GM23338 (cell line): Measurements from ENCODE around the gene GAS2. TPM values are rescaled to one million over a fixed set of nuclear protein-coding genes. Genes with fewer than 3 reads are reported as not detected.

ENCODE experiments used
- ATAC-seq: fragments of 200-7000 bp; cut with Tn5 transposase; 3 replicates; pipeline ENCODE4 v1.9.1; 2020
- DNase-seq: peaks from one replicate; pipeline ENCODE4 v3.0.0-alpha.2; 2015; ENCODE audit warnings: low spot score
- H2AFZ ChIP-seq: fragments of 200-600 bp; sonication (generic); 2 replicates; pipeline ENCODE4 v1.8.0; 2016; ENCODE audit warnings: antibody characterized with exemption, mild to moderate bottlenecking, moderate library complexity
- H3F3A ChIP-seq: fragments of 200-600 bp; sonication (generic); replicated peaks from 2 replicates; pipeline ENCODE4 v1.8.0; 2017; ENCODE audit warnings: antibody characterized with exemption, mixed run types, low read depth
- H3K27ac ChIP-seq: fragments of 200-600 bp; sonication (generic); 2 replicates; pipeline ENCODE4 v1.6.1; 2016; ENCODE audit warnings: low read depth
- H3K27me3 ChIP-seq: fragments of 200-600 bp; sonication (generic); 2 replicates; pipeline ENCODE4 v1.8.0; 2016; ENCODE audit warnings: mild to moderate bottlenecking, mixed run types, moderate library complexity; ENCODE audit not compliant: insufficient read depth
- H3K36me3 ChIP-seq: fragments of 200-600 bp; sonication (generic); 2 replicates; pipeline ENCODE4 v1.8.0; 2016; ENCODE audit warnings: mild to moderate bottlenecking; ENCODE audit not compliant: insufficient read depth
- H3K4me1 ChIP-seq: fragments of 200-600 bp; sonication (generic); 2 replicates; pipeline ENCODE4 v1.8.0; 2016; ENCODE audit warnings: mild to moderate bottlenecking, moderate library complexity; ENCODE audit not compliant: insufficient read depth
- H3K4me2 ChIP-seq: fragments of 200-600 bp; sonication (generic); 2 replicates; pipeline ENCODE4 v1.7.1; 2017; ENCODE audit warnings: mixed run types
- H3K4me3 ChIP-seq: fragments of 200-600 bp; sonication (generic); 2 replicates; pipeline ENCODE4 v1.6.1; 2016; ENCODE audit warnings: mixed run types
- H3K79me2 ChIP-seq: fragments of 200-600 bp; sonication (generic); replicated peaks from 2 replicates; pipeline ENCODE4 v1.8.0; 2017; ENCODE audit warnings: mild to moderate bottlenecking; ENCODE audit not compliant: insufficient read depth
- H3K9me2 ChIP-seq: fragments of 200-600 bp; sonication (generic); 2 replicates; pipeline ENCODE4 v1.8.0; 2017; ENCODE audit not compliant: insufficient read depth
- H4K20me1 ChIP-seq: fragments of 200-600 bp; sonication (generic); replicated peaks from 2 replicates; pipeline ENCODE4 v1.8.0; 2017; ENCODE audit warnings: mild to moderate bottlenecking; ENCODE audit not compliant: insufficient read depth
- H3K27ac Mint-ChIP-seq: 2 replicates; pipeline ENCODE4 v1.8.0; 2020; ENCODE audit warnings: inconsistent platforms, mild to moderate bottlenecking, moderate library complexity, mixed read lengths
- H3K27me3 Mint-ChIP-seq: 3 replicates; pipeline ENCODE4 v1.8.0; 2022; ENCODE audit warnings: low read depth, mild to moderate bottlenecking, moderate library complexity, mixed read lengths, inconsistent platforms; ENCODE audit not compliant: insufficient read depth, poor library complexity
- H3K36me3 Mint-ChIP-seq: 3 replicates; pipeline ENCODE4 v1.8.0; 2021; ENCODE audit warnings: low read depth, mild to moderate bottlenecking, inconsistent platforms, moderate library complexity, mixed read lengths
- H3K4me1 Mint-ChIP-seq: 3 replicates; pipeline ENCODE4 v1.8.0; 2020; ENCODE audit warnings: mild to moderate bottlenecking, inconsistent platforms, mixed read lengths
- H3K4me3 Mint-ChIP-seq: 3 replicates; pipeline ENCODE4 v1.8.0; 2021; ENCODE audit warnings: moderate library complexity, mild to moderate bottlenecking, inconsistent platforms, mixed read lengths
- H3K9me3 Mint-ChIP-seq: 3 replicates; pipeline ENCODE4 v1.8.0; 2020; ENCODE audit warnings: moderate library complexity, mild to moderate bottlenecking, inconsistent platforms, mixed read lengths
- CREB1 ChIP-seq: fragments of 250-450 bp; sonication (Bioruptor Pico); IDR thresholded peaks from 2 replicates; pipeline ENCODE4 v1.5.0; 2020; ENCODE audit warnings: low read depth, mild to moderate bottlenecking, moderate library complexity
- EZH2 ChIP-seq: fragments of 200-600 bp; sonication (generic); IDR thresholded peaks from one replicate; pipeline ENCODE4 v1.8.0; 2017; ENCODE audit warnings: antibody characterized with exemption, mild to moderate bottlenecking, low read depth; ENCODE audit not compliant: unreplicated experiment
- EZH2phosphoT487 ChIP-seq: fragments of 200-600 bp; sonication (generic); IDR thresholded peaks from one replicate; pipeline ENCODE4 v1.8.1; 2018; ENCODE audit warnings: antibody characterized with exemption; ENCODE audit not compliant: unreplicated experiment
- JUNB ChIP-seq: IDR thresholded peaks from one replicate; pipeline ENCODE4 v1.6.1; 2016; ENCODE audit warnings: antibody characterized with exemption; ENCODE audit not compliant: unreplicated experiment
- NANOG ChIP-seq: IDR thresholded peaks from 2 replicates; pipeline ENCODE4 v1.6.1; 2016; ENCODE audit warnings: antibody characterized with exemption, borderline replicate concordance
- POLR2AphosphoS5 ChIP-seq: IDR thresholded peaks from 2 replicates; pipeline ENCODE4 v1.6.1; 2016; ENCODE audit warnings: antibody characterized with exemption, low read depth
- STAT1 ChIP-seq: IDR thresholded peaks from one replicate; pipeline ENCODE4 v1.6.1; 2016; ENCODE audit warnings: antibody characterized with exemption; ENCODE audit not compliant: unreplicated experiment
- ZNF114 ChIP-seq: fragments of 250-450 bp; sonication (Bioruptor Pico); IDR thresholded peaks from 2 replicates; pipeline ENCODE4 v1.5.0; 2020; ENCODE audit warnings: mild to moderate bottlenecking, moderate library complexity
- ZNF331 ChIP-seq: fragments of 250-450 bp; sonication (Bioruptor Pico); IDR thresholded peaks from 2 replicates; pipeline ENCODE4 v1.5.0; 2020; ENCODE audit warnings: low read depth, mild to moderate bottlenecking, moderate library complexity
- polyA plus RNA-seq: library from polyadenylated mRNA; unstranded; fragments of >200 nt; fragmentation: Nextera tagmentation; extraction: Ambion mirVana; gene quantifications from 2 replicates; pipeline ENCODE4 v1.2.1, GENCODE V29; 2016
- total RNA-seq: library from RNA; depleted of rRNA; stranded (reverse); fragments of >200 nt; shearing (Covaris generic); gene quantifications from 2 replicates; pipeline ENCODE4 v1.2.3, GENCODE V29; 2014
- TF ChIP-seq, protein P1 (sequence below): fragments of 250-450 bp; sonication (Bioruptor Pico); IDR thresholded peaks from 2 replicates; pipeline ENCODE4 v1.5.0; 2020; ENCODE audit warnings: mild to moderate bottlenecking, moderate library complexity
- TF ChIP-seq, protein P2 (sequence below), 2 experiments: fragments of 200-600 bp in 1 of 2; sonication (generic) in 1 of 2; conservative IDR thresholded peaks; 2 replicates each; pipeline versions ENCODE4 v1.5.1 to v1.6.1; 2016 to 2017; ENCODE audit warnings: antibody characterized with exemption in 2 of 2, low read depth in 2 of 2, mild to moderate bottlenecking in 2 of 2, moderate library complexity in 1 of 2
- TF ChIP-seq, protein P3 (sequence below): IDR thresholded peaks from one replicate; pipeline ENCODE4 v1.6.1; 2018; ENCODE audit warnings: antibody characterized with exemption; ENCODE audit not compliant: unreplicated experiment
- TF ChIP-seq, protein P4 (sequence below): IDR thresholded peaks from 2 replicates; pipeline ENCODE4 v1.6.1; 2016; ENCODE audit warnings: antibody characterized with exemption

Gene GAS2
- total and polyA plus RNA-seq, 2 experiments from 2014 or later = 2.6 to 6.7 TPM

DNA sequence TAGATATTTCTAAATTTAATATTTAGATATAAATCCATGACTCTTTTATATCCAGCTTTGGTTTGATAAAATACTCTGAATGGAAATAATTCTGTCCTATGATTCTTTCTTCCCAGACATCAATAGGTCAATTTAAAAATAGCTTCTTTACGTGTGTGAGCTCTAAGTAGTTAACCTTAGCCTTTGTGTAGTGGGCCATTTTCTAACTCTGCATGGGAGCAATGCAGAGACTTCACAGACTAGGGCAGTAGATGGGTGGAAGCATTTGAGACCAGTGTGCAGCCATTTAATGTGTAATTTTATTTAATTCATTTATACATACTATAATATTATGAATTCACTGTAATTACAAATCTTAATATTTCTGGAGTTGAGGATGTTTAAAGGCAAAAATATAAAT, 23.8 kb downstream of the GAS2 start:
- Histone ChIP-seq H3K9me2 (no peaks in the 10 kb centered on the region), H3F3A (no peaks in the 10 kb centered on the region), H3K4me3 (no peak overlapping the region), H3K79me2 (no peaks in the 10 kb centered on the region), H3K4me1 (0 out of 2 replicates have a peak, but pooled peaks cover 5% of the 10 kb centered on the region), H2AFZ (no peak overlapping the region), H3K36me3 (no peaks in the 10 kb centered on the region), H3K4me2 (no peak overlapping the region), H4K20me1 (no peaks in the 10 kb centered on the region), H3K27me3 (no peaks in the 10 kb centered on the region), H3K27ac (no peak overlapping the region)
- no peaks in the 10 kb centered on the region for H3K9me3 Mint-ChIP-seq
- H3K27me3 Mint-ChIP-seq = peaks cover 3% of the 10 kb centered on the region
- TF ChIP-seq, protein P1, sequence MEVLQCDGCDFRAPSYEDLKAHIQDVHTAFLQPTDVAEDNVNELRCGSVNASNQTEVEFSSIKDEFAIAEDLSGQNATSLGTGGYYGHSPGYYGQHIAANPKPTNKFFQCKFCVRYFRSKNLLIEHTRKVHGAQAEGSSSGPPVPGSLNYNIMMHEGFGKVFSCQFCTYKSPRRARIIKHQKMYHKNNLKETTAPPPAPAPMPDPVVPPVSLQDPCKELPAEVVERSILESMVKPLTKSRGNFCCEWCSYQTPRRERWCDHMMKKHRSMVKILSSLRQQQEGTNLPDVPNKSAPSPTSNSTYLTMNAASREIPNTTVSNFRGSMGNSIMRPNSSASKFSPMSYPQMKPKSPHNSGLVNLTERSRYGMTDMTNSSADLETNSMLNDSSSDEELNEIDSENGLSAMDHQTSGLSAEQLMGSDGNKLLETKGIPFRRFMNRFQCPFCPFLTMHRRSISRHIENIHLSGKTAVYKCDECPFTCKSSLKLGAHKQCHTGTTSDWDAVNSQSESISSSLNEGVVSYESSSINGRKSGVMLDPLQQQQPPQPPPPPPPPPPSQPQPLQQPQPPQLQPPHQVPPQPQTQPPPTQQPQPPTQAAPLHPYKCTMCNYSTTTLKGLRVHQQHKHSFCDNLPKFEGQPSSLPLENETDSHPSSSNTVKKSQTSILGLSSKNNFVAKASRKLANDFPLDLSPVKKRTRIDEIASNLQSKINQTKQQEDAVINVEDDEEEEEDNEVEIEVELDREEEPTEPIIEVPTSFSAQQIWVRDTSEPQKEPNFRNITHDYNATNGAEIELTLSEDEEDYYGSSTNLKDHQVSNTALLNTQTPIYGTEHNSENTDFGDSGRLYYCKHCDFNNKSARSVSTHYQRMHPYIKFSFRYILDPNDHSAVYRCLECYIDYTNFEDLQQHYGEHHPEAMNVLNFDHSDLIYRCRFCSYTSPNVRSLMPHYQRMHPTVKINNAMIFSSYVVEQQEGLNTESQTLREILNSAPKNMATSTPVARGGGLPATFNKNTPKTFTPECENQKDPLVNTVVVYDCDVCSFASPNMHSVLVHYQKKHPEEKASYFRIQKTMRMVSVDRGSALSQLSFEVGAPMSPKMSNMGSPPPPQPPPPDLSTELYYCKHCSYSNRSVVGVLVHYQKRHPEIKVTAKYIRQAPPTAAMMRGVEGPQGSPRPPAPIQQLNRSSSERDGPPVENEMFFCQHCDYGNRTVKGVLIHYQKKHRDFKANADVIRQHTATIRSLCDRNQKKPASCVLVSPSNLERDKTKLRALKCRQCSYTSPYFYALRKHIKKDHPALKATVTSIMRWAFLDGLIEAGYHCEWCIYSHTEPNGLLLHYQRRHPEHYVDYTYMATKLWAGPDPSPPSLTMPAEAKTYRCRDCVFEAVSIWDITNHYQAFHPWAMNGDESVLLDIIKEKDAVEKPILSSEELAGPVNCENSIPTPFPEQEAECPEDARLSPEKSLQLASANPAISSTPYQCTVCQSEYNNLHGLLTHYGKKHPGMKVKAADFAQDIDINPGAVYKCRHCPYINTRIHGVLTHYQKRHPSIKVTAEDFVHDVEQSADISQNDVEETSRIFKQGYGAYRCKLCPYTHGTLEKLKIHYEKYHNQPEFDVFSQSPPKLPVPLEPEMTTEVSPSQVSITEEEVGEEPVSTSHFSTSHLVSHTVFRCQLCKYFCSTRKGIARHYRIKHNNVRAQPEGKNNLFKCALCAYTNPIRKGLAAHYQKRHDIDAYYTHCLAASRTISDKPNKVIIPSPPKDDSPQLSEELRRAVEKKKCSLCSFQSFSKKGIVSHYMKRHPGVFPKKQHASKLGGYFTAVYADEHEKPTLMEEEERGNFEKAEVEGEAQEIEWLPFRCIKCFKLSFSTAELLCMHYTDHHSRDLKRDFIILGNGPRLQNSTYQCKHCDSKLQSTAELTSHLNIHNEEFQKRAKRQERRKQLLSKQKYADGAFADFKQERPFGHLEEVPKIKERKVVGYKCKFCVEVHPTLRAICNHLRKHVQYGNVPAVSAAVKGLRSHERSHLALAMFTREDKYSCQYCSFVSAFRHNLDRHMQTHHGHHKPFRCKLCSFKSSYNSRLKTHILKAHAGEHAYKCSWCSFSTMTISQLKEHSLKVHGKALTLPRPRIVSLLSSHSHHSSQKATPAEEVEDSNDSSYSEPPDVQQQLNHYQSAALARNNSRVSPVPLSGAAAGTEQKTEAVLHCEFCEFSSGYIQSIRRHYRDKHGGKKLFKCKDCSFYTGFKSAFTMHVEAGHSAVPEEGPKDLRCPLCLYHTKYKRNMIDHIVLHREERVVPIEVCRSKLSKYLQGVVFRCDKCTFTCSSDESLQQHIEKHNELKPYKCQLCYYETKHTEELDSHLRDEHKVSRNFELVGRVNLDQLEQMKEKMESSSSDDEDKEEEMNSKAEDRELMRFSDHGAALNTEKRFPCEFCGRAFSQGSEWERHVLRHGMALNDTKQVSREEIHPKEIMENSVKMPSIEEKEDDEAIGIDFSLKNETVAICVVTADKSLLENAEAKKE (CRISPR knock-in tag) = no peak
- TF ChIP-seq POLR2AphosphoS5 = no peak
- TF ChIP-seq EZH2phosphoT487 = no peak
- no peak for TF ChIP-seq NANOG
- TF ChIP-seq, protein P2, sequence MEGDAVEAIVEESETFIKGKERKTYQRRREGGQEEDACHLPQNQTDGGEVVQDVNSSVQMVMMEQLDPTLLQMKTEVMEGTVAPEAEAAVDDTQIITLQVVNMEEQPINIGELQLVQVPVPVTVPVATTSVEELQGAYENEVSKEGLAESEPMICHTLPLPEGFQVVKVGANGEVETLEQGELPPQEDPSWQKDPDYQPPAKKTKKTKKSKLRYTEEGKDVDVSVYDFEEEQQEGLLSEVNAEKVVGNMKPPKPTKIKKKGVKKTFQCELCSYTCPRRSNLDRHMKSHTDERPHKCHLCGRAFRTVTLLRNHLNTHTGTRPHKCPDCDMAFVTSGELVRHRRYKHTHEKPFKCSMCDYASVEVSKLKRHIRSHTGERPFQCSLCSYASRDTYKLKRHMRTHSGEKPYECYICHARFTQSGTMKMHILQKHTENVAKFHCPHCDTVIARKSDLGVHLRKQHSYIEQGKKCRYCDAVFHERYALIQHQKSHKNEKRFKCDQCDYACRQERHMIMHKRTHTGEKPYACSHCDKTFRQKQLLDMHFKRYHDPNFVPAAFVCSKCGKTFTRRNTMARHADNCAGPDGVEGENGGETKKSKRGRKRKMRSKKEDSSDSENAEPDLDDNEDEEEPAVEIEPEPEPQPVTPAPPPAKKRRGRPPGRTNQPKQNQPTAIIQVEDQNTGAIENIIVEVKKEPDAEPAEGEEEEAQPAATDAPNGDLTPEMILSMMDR (conservative IDR thresholded peaks at IDR 0.05; ENCODE audit: low read depth in 2 of 2) = no peak
- TF ChIP-seq, protein P3, sequence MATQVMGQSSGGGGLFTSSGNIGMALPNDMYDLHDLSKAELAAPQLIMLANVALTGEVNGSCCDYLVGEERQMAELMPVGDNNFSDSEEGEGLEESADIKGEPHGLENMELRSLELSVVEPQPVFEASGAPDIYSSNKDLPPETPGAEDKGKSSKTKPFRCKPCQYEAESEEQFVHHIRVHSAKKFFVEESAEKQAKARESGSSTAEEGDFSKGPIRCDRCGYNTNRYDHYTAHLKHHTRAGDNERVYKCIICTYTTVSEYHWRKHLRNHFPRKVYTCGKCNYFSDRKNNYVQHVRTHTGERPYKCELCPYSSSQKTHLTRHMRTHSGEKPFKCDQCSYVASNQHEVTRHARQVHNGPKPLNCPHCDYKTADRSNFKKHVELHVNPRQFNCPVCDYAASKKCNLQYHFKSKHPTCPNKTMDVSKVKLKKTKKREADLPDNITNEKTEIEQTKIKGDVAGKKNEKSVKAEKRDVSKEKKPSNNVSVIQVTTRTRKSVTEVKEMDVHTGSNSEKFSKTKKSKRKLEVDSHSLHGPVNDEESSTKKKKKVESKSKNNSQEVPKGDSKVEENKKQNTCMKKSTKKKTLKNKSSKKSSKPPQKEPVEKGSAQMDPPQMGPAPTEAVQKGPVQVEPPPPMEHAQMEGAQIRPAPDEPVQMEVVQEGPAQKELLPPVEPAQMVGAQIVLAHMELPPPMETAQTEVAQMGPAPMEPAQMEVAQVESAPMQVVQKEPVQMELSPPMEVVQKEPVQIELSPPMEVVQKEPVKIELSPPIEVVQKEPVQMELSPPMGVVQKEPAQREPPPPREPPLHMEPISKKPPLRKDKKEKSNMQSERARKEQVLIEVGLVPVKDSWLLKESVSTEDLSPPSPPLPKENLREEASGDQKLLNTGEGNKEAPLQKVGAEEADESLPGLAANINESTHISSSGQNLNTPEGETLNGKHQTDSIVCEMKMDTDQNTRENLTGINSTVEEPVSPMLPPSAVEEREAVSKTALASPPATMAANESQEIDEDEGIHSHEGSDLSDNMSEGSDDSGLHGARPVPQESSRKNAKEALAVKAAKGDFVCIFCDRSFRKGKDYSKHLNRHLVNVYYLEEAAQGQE = no peak
- no peak for TF ChIP-seq EZH2
- no peak for TF ChIP-seq CREB1
- TF ChIP-seq, protein P4, sequence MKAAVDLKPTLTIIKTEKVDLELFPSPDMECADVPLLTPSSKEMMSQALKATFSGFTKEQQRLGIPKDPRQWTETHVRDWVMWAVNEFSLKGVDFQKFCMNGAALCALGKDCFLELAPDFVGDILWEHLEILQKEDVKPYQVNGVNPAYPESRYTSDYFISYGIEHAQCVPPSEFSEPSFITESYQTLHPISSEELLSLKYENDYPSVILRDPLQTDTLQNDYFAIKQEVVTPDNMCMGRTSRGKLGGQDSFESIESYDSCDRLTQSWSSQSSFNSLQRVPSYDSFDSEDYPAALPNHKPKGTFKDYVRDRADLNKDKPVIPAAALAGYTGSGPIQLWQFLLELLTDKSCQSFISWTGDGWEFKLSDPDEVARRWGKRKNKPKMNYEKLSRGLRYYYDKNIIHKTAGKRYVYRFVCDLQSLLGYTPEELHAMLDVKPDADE = no peak
- no peak for TF ChIP-seq JUNB
- no peak for TF ChIP-seq STAT1
- TF ChIP-seq ZNF114 (CRISPR knock-in tag) = no peak
- TF ChIP-seq ZNF331 (CRISPR knock-in tag) = no peak
- H3K27ac Mint-ChIP-seq = no peak overlapping the region
- H3K36me3 Mint-ChIP-seq = no peaks in the 10 kb centered on the region
- no peak for DNase-seq
- peaks cover 6% of the 10 kb centered on the region; the same call in 2 of the 3 replicates for H3K4me1 Mint-ChIP-seq
- no peak overlapping the region for H3K4me3 Mint-ChIP-seq
- ATAC-seq = no peak
